HepG2 (cell line): ENCODE results near the gene ENAH. TPM values are rescaled to one million over a fixed set of nuclear protein-coding genes. Genes with fewer than 3 reads are reported as not detected.

Experiments
- ATAC-seq: fragments of 200-7000 bp; cut with Tn5 transposase; 3 replicates; pipeline ENCODE4 v1.9.1; 2020; ENCODE audit warnings: mild to moderate bottlenecking, moderate library complexity
- BruUV-seq: library from RNA; stranded (reverse); fragments of 400-500 nt; replicated peaks from 2 replicates; lab custom pipeline; 2021; lab: Mats Ljungman, UMichigan
- CTCF ChIA-PET: fragments of 300-600 bp; formaldehyde crosslinking; extraction: SDS; loops from one replicate; lab custom pipeline; 2021; ENCODE audit warnings: low total read pairs, inconsistent platforms, low intra/inter-chr PET ratio; lab: Yijun Ruan, JAX
- POLR2A ChIA-PET: fragments of 350-600 bp; sonication (Branson Sonifier 250); formaldehyde crosslinking; loops from one replicate; lab custom pipeline; 2020; ENCODE audit warnings: antibody characterized with exemption, inconsistent platforms; lab: Yijun Ruan, JAX
- DNase-seq: peaks from one replicate; pipeline ENCODE4 v3.0.0-alpha.2; 2015; ENCODE audit warnings: low spot score
- FAIRE-seq: peaks from 3 replicates; lab custom pipeline; 2011; peaks lifted over from hg19 to GRCh38; lab: Jason Lieb, UNC
- H2AFZ ChIP-seq: one replicate; pipeline ENCODE4 v1.6.1; 2011; ENCODE audit warnings: low read length, inconsistent platforms
- H3K27ac ChIP-seq: fragments of 300-600 bp; 3 replicates; pipeline ENCODE4 v1.8.0; 2011; ENCODE audit warnings: mixed run types, mild to moderate bottlenecking, mixed read lengths, low read length, inconsistent platforms; ENCODE audit not compliant: insufficient read depth; ENCODE audit errors: extremely low read length
- H3K27me3 ChIP-seq, 2 experiments: fragments of 200-600 bp in 1 of 2; 2 replicates in 1 of 2; 3 replicates in 1 of 2; pipeline versions ENCODE4 v1.6.0 to v1.8.0; 2011; ENCODE audit warnings: low read length in 2 of 2, mild to moderate bottlenecking in 2 of 2, moderate library complexity in 2 of 2, inconsistent platforms in 1 of 2; ENCODE audit not compliant: insufficient read depth in 2 of 2, control insufficient read depth in 1 of 2
- H3K36me3 ChIP-seq, 2 experiments: fragments of 200-600 bp in 1 of 2; replicated peaks in 1 of 2; 2 replicates in 1 of 2; 3 replicates in 1 of 2; pipeline versions ENCODE4 v1.5.1 to v1.8.0; 2011; ENCODE audit warnings: low read length in 2 of 2, inconsistent platforms in 1 of 2; ENCODE audit not compliant: insufficient read depth in 2 of 2, control insufficient read depth in 1 of 2
- H3K4me1 ChIP-seq: 2 replicates; pipeline ENCODE4 v1.5.1; 2012; ENCODE audit warnings: low read length, inconsistent platforms; ENCODE audit not compliant: insufficient read depth
- H3K4me2 ChIP-seq: 2 replicates; pipeline ENCODE4 v1.6.0; 2011; ENCODE audit warnings: low read depth, low read length, inconsistent platforms
- H3K4me3 ChIP-seq, 3 experiments: fragments of 200-600 bp in 1 of 3; sonication (generic), shearing (Covaris generic) in 1 of 3; replicated peaks in 1 of 3; 2 replicates each; pipeline ENCODE4 v1.5.1; 2011 to 2016; ENCODE audit warnings: low read length in 3 of 3, inconsistent platforms in 2 of 3, low read depth in 2 of 3, mild to moderate bottlenecking in 2 of 3, control low read depth in 1 of 3, mixed read lengths in 1 of 3; ENCODE audit not compliant: insufficient read depth in 1 of 3
- H3K79me2 ChIP-seq: one replicate; pipeline ENCODE4 v1.6.1; 2011; ENCODE audit warnings: low read length, inconsistent platforms; ENCODE audit not compliant: insufficient read depth
- H3K9ac ChIP-seq: 2 replicates; pipeline ENCODE4 v1.6.0; 2011; ENCODE audit warnings: mild to moderate bottlenecking, low read depth, low read length, inconsistent platforms; ENCODE audit not compliant: insufficient read depth
- H3K9me3 ChIP-seq: 2 replicates; pipeline ENCODE4 v1.5.1; 2012; ENCODE audit warnings: mild to moderate bottlenecking, low read length
- H4K20me1 ChIP-seq: 2 replicates; pipeline ENCODE4 v1.6.0; 2011; ENCODE audit warnings: inconsistent platforms, mild to moderate bottlenecking, low read length, moderate library complexity; ENCODE audit not compliant: insufficient read depth
- KDM5B ChIP-seq: sonication (generic); formaldehyde crosslinking; IDR thresholded peaks from 2 replicates; pipeline ENCODE4 v1.4.0; 2020; ENCODE audit warnings: missing genetic modification reagents, mild to moderate bottlenecking, borderline replicate concordance
- MEIS2 ChIP-seq: sonication (generic); formaldehyde crosslinking; IDR thresholded peaks from 2 replicates; pipeline ENCODE4 v1.9.0; 2021; ENCODE audit warnings: mild to moderate bottlenecking, missing genetic modification reagents
- NR2C2 ChIP-seq: sonication (generic); formaldehyde crosslinking; IDR thresholded peaks from 2 replicates; pipeline ENCODE4 v1.4.0; 2020; ENCODE audit warnings: missing genetic modification reagents, mild to moderate bottlenecking, moderate library complexity, borderline replicate concordance
- PHB2 ChIP-seq: fragments of 450-650 bp; IDR thresholded peaks from 2 replicates; pipeline ENCODE4 v1.6.1; 2018; ENCODE audit not compliant: partially characterized antibody
- PHF21A ChIP-seq: sonication (generic); formaldehyde crosslinking; IDR thresholded peaks from 2 replicates; pipeline ENCODE4 v1.5.0; 2020; ENCODE audit warnings: mild to moderate bottlenecking, missing genetic modification reagents
- PITX1 ChIP-seq: sonication (generic); formaldehyde crosslinking; IDR thresholded peaks from 2 replicates; pipeline ENCODE4 v1.5.1; 2020; ENCODE audit warnings: mild to moderate bottlenecking, missing genetic modification reagents
- REXO4 ChIP-seq: sonication (generic); formaldehyde crosslinking; IDR thresholded peaks from 2 replicates; pipeline ENCODE4 v1.8.0; 2022; ENCODE audit warnings: missing genetic modification reagents, mild to moderate bottlenecking, borderline replicate concordance
- SATB2 ChIP-seq: sonication (generic); formaldehyde crosslinking; IDR thresholded peaks from 2 replicates; pipeline ENCODE4 v1.5.0; 2020; ENCODE audit warnings: missing genetic modification reagents
- TCF7 ChIP-seq: sonication (generic); IDR thresholded peaks from 2 replicates; pipeline ENCODE4 v1.6.1; 2016; ENCODE audit warnings: antibody characterized with exemption, low read depth
- TP53 ChIP-seq: sonication (generic); formaldehyde crosslinking; conservative IDR thresholded peaks from 2 replicates; pipeline ENCODE4 v1.4.0; 2020; ENCODE audit warnings: missing genetic modification reagents
- ZBTB43 ChIP-seq: sonication (generic); formaldehyde crosslinking; conservative IDR thresholded peaks from 2 replicates; pipeline ENCODE4 v1.4.0; 2020; ENCODE audit warnings: missing genetic modification reagents
- ZNF292 ChIP-seq: sonication (generic); formaldehyde crosslinking; IDR thresholded peaks from 2 replicates; pipeline ENCODE4 v1.8.1; 2022; ENCODE audit warnings: mild to moderate bottlenecking, low read depth, missing genetic modification reagents, borderline replicate concordance
- ZNF329 ChIP-seq: sonication (generic); formaldehyde crosslinking; IDR thresholded peaks from 2 replicates; pipeline ENCODE4 v1.9.0; 2021; ENCODE audit warnings: low read depth, mild to moderate bottlenecking, missing genetic modification reagents
- ZNF570 ChIP-seq: sonication (generic); formaldehyde crosslinking; IDR thresholded peaks from 2 replicates; pipeline ENCODE4 v1.4.0; 2020; ENCODE audit warnings: mild to moderate bottlenecking, missing genetic modification reagents, borderline replicate concordance
- WGBS: methylation state at CpG from one replicate; pipeline ENCODE4 v1.1.6; 2017; ENCODE audit warnings: low lambda C conversion rate; 5-methylcytosine and 5-hydroxymethylcytosine counted together
- in situ Hi-C: cut with HindIII; loops from 2 replicates; pipeline ENCODE4 v1.10.0; 2017; ENCODE audit warnings: low pct_unique_long_range_greater_than_20kb; ENCODE audit not compliant: extremely low pct_ligation_motif_present
- intact Hi-C: fragments of 100-400 bp; cut with micrococcal nuclease; formaldehyde crosslinking; loops from one replicate; pipeline ENCODE4 v1.10.0; 2022; ENCODE audit not compliant: unreplicated experiment
- polyA plus RNA-seq, 8 experiments: library from polyadenylated mRNA; depleted of rRNA in 3 of 8; stranded (reverse) in 7 of 8; unstranded in 1 of 8; fragments of >200 nt; fragmentation: Illumina TruSeq in 4 of 8; extraction: Trizol in 4 of 8; gene quantifications; 2 replicates each; pipeline versions ENCODE4 v1.2.1 to v1.2.3, GENCODE V29; 2011 to 2016; ENCODE audit warnings: low read depth in 4 of 8, missing spikeins in 1 of 8, mixed read lengths in 1 of 8; ENCODE audit not compliant: insufficient read depth in 1 of 8
- total RNA-seq, 5 experiments: library from RNA; depleted of rRNA; stranded (reverse); fragments of >200 nt; fragmentation: Illumina TruSeq; extraction: Trizol; gene quantifications; 2 replicates each; pipeline ENCODE4 v1.2.3, GENCODE V29; 2016; ENCODE audit warnings: low read depth in 1 of 5
- TF ChIP-seq, protein P1 (sequence below): IDR thresholded peaks from 2 replicates; pipeline ENCODE4 v1.6.1; 2012; ENCODE audit warnings: low read depth, low read length, improper control_type of control experiment
- TF ChIP-seq, protein P2 (sequence below): sonication (generic); formaldehyde crosslinking; IDR thresholded peaks from 2 replicates; pipeline ENCODE4 v1.4.0; 2020; ENCODE audit warnings: missing genetic modification reagents

The ENAH gene
- total and polyA plus RNA-seq, 2 of the 13 experiments (the other 11 are each of a cell fraction or from before 2014, with no cell fraction given): 22.1 to 58.3 TPM

GRCh38 chr1:225653463-225654276, 747 bp upstream of the ENAH start:
- H3K9ac ChIP-seq: peak overlapping the region; percentile 88
- H3K79me2 ChIP-seq: peaks cover 34% of the 10 kb centered on the region
- 13% methylated on average over 42 of the region's 70 CpGs for WGBS
- no peak overlapping the region for H2AFZ ChIP-seq
- H4K20me1 ChIP-seq: no peaks in the 10 kb centered on the region
- peaks cover 50% of the 10 kb centered on the region for H3K4me1 ChIP-seq
- no peaks in the 10 kb centered on the region; a peak in 1 of 5 replicates for H3K27me3 ChIP-seq
- DNase-seq: peak; percentile 45
- H3K9me3 ChIP-seq: no peaks in the 10 kb centered on the region
- ChIA-PET CTCF (no interaction called here), POLR2A (interaction anchor here (0.6 to 2.7 kb wide), 12 partner anchors 11 to 229 kb away, joined by 3 to 27 read pairs (median 6); partner anchors contain the start of genes SRP9 and TMEM63A)
- H3K36me3 ChIP-seq: no peaks in the 10 kb centered on the region
- H3K4me3 ChIP-seq: peak overlapping the region; percentile 86 to 98 (median 94)
- BruUV-seq: no TSS peak
- intact Hi-C loops: loop anchor here (1.0 to 5.0 kb wide), 4 partner anchors 39 to 119 kb away; no protein-coding TSS in a partner anchor
- FAIRE-seq: no peak
- H3K27ac ChIP-seq: peak overlapping the region; percentile 65
- H3K4me2 ChIP-seq: peak overlapping the region; percentile 63
- peak; percentile 75 for ATAC-seq
- in situ Hi-C loops: loop anchor here (5.0 kb wide), 1 partner anchor 114 kb away; no protein-coding TSS in a partner anchor
- TF ChIP-seq MEIS2 (CRISPR knock-in tag): no peak
- no peak for TF ChIP-seq REXO4 (CRISPR knock-in tag)
- TF ChIP-seq ZNF329: peak; percentile 55; the same call in 1 of the 2 replicates
- no peak for TF ChIP-seq ZNF570 (CRISPR knock-in tag)
- TF ChIP-seq, protein P1, sequence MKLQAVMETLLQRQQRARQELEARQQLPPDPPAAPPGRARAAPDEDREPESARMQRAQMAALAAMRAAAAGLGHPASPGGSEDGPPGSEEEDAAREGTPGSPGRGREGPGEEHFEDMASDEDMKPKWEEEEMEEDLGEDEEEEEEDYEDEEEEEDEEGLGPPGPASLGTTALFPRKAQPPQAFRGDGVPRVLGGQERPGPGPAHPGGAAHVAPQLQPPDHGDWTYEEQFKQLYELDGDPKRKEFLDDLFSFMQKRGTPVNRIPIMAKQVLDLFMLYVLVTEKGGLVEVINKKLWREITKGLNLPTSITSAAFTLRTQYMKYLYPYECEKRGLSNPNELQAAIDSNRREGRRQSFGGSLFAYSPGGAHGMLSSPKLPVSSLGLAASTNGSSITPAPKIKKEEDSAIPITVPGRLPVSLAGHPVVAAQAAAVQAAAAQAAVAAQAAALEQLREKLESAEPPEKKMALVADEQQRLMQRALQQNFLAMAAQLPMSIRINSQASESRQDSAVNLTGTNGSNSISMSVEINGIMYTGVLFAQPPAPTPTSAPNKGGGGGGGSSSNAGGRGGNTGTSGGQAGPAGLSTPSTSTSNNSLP: no peak
- TF ChIP-seq TP53 (CRISPR knock-in tag): no peak
- 0 out of 2 replicates have a peak, but pooled peaks have one; percentile 7 for TF ChIP-seq PITX1 (CRISPR knock-in tag)
- TF ChIP-seq, protein P2, sequence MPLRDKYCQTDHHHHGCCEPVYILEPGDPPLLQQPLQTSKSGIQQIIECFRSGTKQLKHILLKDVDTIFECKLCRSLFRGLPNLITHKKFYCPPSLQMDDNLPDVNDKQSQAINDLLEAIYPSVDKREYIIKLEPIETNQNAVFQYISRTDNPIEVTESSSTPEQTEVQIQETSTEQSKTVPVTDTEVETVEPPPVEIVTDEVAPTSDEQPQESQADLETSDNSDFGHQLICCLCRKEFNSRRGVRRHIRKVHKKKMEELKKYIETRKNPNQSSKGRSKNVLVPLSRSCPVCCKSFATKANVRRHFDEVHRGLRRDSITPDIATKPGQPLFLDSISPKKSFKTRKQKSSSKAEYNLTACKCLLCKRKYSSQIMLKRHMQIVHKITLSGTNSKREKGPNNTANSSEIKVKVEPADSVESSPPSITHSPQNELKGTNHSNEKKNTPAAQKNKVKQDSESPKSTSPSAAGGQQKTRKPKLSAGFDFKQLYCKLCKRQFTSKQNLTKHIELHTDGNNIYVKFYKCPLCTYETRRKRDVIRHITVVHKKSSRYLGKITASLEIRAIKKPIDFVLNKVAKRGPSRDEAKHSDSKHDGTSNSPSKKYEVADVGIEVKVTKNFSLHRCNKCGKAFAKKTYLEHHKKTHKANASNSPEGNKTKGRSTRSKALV: peak; percentile 26; the same call in 1 of the 2 replicates
- no peak for TF ChIP-seq PHB2
- TF ChIP-seq NR2C2: no peak
- peak; percentile 38; the same call in 1 of the 2 replicates for TF ChIP-seq PHF21A (CRISPR knock-in tag)
- TF ChIP-seq KDM5B (CRISPR knock-in tag): peak; percentile 65
- TF ChIP-seq ZNF292 (CRISPR knock-in tag): no peak
- TF ChIP-seq ZBTB43 (CRISPR knock-in tag): no peak
- no peak for TF ChIP-seq SATB2 (CRISPR knock-in tag)
- no peak for TF ChIP-seq TCF7
